Activated naive CD4-positive, alpha-beta T cell treated with anti-CD3 and anti-CD28 coated beads for 36 hours (primary cell): ENCODE results near the gene IFNA6. TPM values are rescaled to one million over a fixed set of nuclear protein-coding genes. Genes with fewer than 3 reads are reported as not detected.
A peak's percentile ranks its signal among the peaks of the same experiment; 100 is the strongest.

Experiments used
- CTCF ChIA-PET: fragments of 350-600 bp; sonication (Branson Sonifier 250); formaldehyde crosslinking; loops from one replicate; lab custom pipeline; 2021; ENCODE audit warnings: antibody characterized with exemption; lab: Charles Lee
- DNase-seq: peaks from one replicate; pipeline ENCODE4 v3.0.0-alpha.2; 2020
- H3K27ac Mint-ChIP-seq: one replicate; pipeline ENCODE4 v1.8.0; 2021; ENCODE audit warnings: mild to moderate bottlenecking, mixed read lengths
- H3K27me3 Mint-ChIP-seq: one replicate; pipeline ENCODE4 v1.8.0; 2021; ENCODE audit warnings: low read depth, mixed read lengths
- H3K36me3 Mint-ChIP-seq: one replicate; pipeline ENCODE4 v1.8.0; 2021; ENCODE audit warnings: low read depth, mixed read lengths
- H3K4me1 Mint-ChIP-seq: one replicate; pipeline ENCODE4 v1.8.0; 2021; ENCODE audit warnings: low read depth, mixed read lengths
- H3K4me3 Mint-ChIP-seq: one replicate; pipeline ENCODE4 v1.8.0; 2021; ENCODE audit warnings: mild to moderate bottlenecking, moderate library complexity, mixed read lengths
- H3K9me3 Mint-ChIP-seq: one replicate; pipeline ENCODE4 v1.8.0; 2021; ENCODE audit warnings: mixed read lengths
- intact Hi-C: fragments of 100-400 bp; cut with micrococcal nuclease; formaldehyde crosslinking; loops from one replicate; pipeline ENCODE4 v1.15.1; 2023
- total RNA-seq, 2 experiments: library from RNA; stranded (reverse); gene quantifications; one replicate each; pipeline ENCODE4 v1.2.3, GENCODE V29; 2021

IFNA6 gene
- total RNA-seq, 2 experiments from 2014 or later, result not detected

DNA sequence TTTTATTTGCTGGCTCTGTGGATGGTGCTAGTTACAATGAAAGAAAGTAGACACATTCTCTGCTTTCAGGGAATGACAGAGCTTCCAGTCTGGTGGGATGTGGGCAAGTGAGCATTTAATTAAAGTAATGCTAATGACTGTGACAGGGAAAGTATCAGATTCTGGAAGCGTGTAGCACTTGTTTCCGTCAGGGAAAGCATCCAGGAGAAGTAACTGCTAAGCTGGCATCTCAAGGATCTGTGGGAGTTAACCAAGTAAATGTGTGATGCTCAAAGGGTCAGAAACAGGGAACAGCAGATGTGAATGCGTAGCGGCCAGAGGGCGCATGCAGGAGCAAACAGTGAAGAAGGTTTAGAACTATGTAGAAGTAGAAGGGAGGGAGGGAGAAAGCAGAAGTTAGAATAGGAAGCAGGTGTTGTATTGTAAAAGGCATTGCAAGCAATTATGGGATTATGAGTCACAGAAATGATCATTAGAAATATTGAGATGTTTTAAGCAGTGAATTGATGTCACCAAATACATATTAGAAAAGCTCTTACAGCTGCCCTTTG is 27.7 kb downstream of the IFNA6 start:
- CTCF ChIA-PET, result interaction anchor here (0.6 to 3.5 kb wide), 8 partner anchors 12 to 143 kb away, joined by 3 to 19 read pairs (median 4); no protein-coding TSS in a partner anchor
- intact Hi-C loops, result no loop called here
- H3K36me3 Mint-ChIP-seq, result peaks cover 5% of the 10 kb centered on the region
- H3K27ac Mint-ChIP-seq, result no peak overlapping the region
- DNase-seq, result no peak
- H3K27me3 Mint-ChIP-seq, result no peaks in the 10 kb centered on the region
- H3K9me3 Mint-ChIP-seq, result no peaks in the 10 kb centered on the region
- peaks cover 25% of the 10 kb centered on the region for H3K4me1 Mint-ChIP-seq
- H3K4me3 Mint-ChIP-seq, result no peak overlapping the region

GRCh38 chr9:21320465-21320864 is 30.2 kb downstream of the IFNA6 start:
- Mint-ChIP-seq H3K4me1 (peaks cover 12% of the 10 kb centered on the region), H3K27me3 (no peaks in the 10 kb centered on the region), H3K27ac (no peak overlapping the region), H3K4me3 (no peak overlapping the region), H3K9me3 (no peaks in the 10 kb centered on the region), H3K36me3 (peaks cover 5% of the 10 kb centered on the region)
- DNase-seq, result no peak
- CTCF ChIA-PET, result interaction anchor here (0.5 to 3.5 kb wide), 9 partner anchors 8 to 495 kb away, joined by 3 to 15 read pairs (median 3); no protein-coding TSS in a partner anchor
- intact Hi-C loops, result no loop called here

DNA sequence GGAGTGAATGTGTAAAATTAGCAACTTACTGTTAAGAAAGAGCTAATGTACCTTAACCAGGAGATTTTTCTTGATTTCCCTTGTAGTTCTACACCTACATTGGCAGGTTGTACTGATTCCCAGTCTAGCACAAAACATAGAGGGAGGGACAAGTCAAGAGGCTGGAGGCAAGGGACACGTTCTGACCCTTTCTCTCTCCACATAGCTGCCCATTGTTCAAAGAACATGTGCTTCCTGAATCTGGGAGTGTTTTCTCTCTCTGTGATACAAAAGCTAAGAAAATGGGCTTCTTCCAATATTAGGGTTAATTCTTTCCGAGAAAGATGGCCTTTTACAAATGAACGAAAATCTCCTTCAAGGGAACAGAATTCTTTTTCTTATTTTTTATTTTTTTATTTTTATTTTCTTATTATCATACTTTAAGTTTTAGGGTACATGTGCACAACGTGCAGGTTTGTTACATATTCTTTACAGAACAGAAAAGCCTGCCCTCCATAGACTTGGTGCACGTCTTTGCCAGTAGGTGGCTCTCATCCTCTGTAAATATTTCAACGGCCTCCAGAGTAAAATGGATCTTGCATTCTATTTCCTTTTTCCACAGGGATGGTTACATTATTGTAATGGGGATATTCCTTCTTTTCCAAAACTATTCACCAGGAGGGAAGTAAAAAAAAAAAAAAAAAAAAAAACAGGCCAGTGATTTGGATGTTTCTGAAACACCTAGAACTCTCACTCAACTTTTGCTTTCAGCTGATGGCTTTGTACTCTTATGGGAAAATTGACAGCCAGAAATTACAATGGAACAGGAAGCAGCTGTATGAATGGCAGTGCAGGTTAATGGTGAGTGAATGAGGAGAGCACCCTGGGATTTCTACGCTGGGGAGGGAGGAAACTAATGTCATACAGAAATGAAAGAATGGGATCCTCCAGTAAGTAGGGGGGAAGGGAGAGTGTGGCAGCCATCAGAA is 32.4 kb downstream of the IFNA6 start:
- peaks cover 4% of the 10 kb centered on the region for H3K4me1 Mint-ChIP-seq
- H3K36me3 Mint-ChIP-seq, result peaks cover 2% of the 10 kb centered on the region
- CTCF ChIA-PET, result interaction anchor here (0.6 to 3.5 kb wide), 26 partner anchors 8 to 892 kb away, joined by 3 to 15 read pairs (median 4); no protein-coding TSS in a partner anchor
- no peaks in the 10 kb centered on the region for H3K9me3 Mint-ChIP-seq
- H3K27me3 Mint-ChIP-seq, result no peaks in the 10 kb centered on the region
- peak; percentile 61 for DNase-seq
- no peak overlapping the region for H3K4me3 Mint-ChIP-seq
- H3K27ac Mint-ChIP-seq, result no peak overlapping the region
- intact Hi-C loops, result loop anchor here (1.0 to 5.0 kb wide), 5 partner anchors 79 to 471 kb away; no protein-coding TSS in a partner anchor

- Mint-ChIP-seq H3K36me3 (no peaks in the 10 kb centered on the region), H3K9me3 (no peaks in the 10 kb centered on the region), H3K27ac (no peak overlapping the region), H3K4me3 (no peak overlapping the region), H3K4me1 (peaks cover 4% of the 10 kb centered on the region), H3K27me3 (no peaks in the 10 kb centered on the region)
- DNase-seq, result no peak
- intact Hi-C loops, result loop anchor here (5.0 kb wide), 1 partner anchor 80 kb away; no protein-coding TSS in a partner anchor
- CTCF ChIA-PET, result interaction anchor here (0.6 to 3.5 kb wide), 8 partner anchors 10 to 621 kb away, joined by 3 to 15 read pairs (median 4); no protein-coding TSS in a partner anchor
Observed at GRCh38 chr9:21316860-21317259, 33.8 kb downstream of the IFNA6 start.

DNA sequence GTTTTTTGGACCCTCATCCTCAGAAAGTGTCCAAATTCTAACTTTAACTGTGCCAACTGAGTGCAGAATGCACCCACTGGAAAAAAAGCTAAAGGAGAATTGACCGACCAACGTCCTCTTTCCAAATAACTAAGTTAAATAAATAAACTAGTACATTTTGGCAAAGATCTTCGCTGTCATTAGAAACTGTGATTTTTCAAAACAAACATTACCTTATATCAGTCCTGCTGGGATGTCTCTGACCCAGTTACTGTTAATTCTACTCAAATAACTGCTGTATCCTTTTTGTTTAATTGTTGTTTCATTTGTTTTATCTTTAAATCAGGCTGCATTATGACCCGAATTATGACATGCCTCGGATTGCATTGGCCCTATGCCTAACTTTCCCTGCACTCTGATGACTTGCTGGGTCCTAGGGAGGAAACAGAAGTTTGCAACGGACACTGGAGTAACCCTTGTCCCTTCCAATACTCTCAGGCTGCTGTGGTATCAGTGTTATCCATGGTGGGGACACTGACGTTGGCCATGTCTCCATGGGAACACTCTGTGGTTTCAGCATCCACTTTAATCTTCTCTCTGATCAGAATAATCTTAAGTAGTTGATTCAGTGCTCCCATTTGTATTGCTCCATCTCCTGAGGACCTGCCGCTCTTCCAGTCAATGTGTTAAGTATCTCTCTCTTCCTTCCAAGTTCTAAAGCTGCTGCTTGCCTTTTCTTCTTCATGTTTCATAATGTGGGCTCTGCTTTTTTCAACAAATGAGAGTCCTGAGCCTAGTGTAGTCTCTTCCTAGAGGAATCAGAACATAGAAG is 34.5 kb downstream of the IFNA6 start:
- CTCF ChIA-PET, result interaction anchor here (0.6 to 2.3 kb wide), 8 partner anchors 10 to 621 kb away, joined by 3 to 7 read pairs (median 5); no protein-coding TSS in a partner anchor
- peaks cover 4% of the 10 kb centered on the region for H3K4me1 Mint-ChIP-seq
- DNase-seq, result no peak
- no peak overlapping the region for H3K4me3 Mint-ChIP-seq
- no peak overlapping the region for H3K27ac Mint-ChIP-seq
- H3K36me3 Mint-ChIP-seq, result no peaks in the 10 kb centered on the region
- no peaks in the 10 kb centered on the region for H3K27me3 Mint-ChIP-seq
- intact Hi-C loops, result loop anchor here (5.0 kb wide), 1 partner anchor 79 kb away; no protein-coding TSS in a partner anchor
- H3K9me3 Mint-ChIP-seq, result no peaks in the 10 kb centered on the region

DNA sequence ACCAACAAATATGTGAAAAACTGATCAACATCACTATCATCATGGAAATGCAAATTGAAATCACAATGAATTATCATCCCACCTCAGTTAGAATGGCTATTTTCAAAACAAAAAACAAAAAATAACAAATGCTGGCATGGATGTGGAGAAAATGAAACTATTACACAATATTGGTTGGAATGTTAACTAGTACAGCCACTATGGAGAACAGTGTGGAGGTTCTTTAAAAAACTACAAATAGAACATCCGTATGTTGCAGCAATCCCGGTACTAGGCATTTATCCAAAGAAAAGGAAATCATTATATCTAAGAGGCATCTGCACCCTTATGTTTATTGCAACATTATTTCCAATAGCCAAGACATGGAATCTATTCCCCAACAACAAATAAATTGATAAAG is 36.5 kb downstream of the IFNA6 start:
- no peak overlapping the region for H3K27ac Mint-ChIP-seq
- intact Hi-C loops, result no loop called here
- H3K9me3 Mint-ChIP-seq, result no peaks in the 10 kb centered on the region
- no peaks in the 10 kb centered on the region for H3K27me3 Mint-ChIP-seq
- CTCF ChIA-PET, result interaction anchor here (0.8 to 2.1 kb wide), 4 partner anchors 9 to 120 kb away, joined by 3 to 7 read pairs (median 4); partner anchors contain the start of gene IFNA5
- no peaks in the 10 kb centered on the region for H3K36me3 Mint-ChIP-seq
- DNase-seq, result no peak
- peaks cover 4% of the 10 kb centered on the region for H3K4me1 Mint-ChIP-seq
- H3K4me3 Mint-ChIP-seq, result no peak overlapping the region

DNA sequence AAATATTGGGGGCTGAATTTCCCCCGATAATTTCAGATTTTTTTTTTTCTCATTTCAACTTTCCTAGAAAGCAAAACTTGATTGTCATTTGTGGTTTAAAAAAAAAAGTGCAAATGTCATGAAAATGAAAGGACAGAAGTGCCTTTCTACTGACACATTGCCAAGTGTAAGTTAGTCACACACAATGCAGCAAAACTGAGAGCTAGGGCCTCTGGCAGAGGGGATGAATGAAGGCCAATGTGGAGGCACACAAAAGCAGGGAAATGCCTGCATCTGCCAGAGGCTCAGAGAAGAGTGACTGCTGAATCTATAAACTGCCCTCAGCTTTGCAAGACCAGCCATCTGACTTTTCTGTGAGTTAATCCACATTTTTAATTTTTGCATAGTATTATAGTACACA is 38.8 kb downstream of the IFNA6 start:
- intact Hi-C loops, result no loop called here
- Mint-ChIP-seq H3K27me3 (peaks cover 3% of the 10 kb centered on the region), H3K9me3 (no peaks in the 10 kb centered on the region), H3K4me3 (no peak overlapping the region), H3K36me3 (no peaks in the 10 kb centered on the region), H3K27ac (no peak overlapping the region), H3K4me1 (no peaks in the 10 kb centered on the region)
- no peak for DNase-seq
- CTCF ChIA-PET, result interaction anchor here (1.3 kb wide), 2 partner anchors 77 to 84 kb away, joined by 5 to 6 read pairs; no protein-coding TSS in a partner anchor

DNA sequence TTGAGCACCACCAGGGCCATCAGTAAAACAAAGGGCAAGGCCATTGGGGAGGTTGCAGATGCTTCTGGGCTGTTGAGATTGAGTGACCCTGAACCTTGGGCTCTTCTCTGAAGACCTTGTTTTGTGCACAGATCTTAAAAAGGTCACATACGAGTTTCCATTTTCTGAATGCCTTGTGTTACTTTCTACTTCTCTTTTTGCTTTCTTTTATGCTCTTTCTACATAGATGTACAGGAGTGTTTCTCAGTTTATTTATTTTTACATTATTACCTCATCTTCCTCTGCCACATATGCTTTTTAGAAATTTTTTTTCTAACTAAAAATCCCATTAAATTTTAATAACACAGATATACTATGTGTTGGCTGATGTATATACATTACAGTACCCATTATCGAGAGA is 45.5 kb downstream of the IFNA6 start, which contains the start of gene IFNA5:
Gene IFNA5 (minus strand): TSS at position 101 of the 400 bp plus-strand sequence. CDS start 57 bp downstream, at position 44.
- peaks cover 26% of the 10 kb centered on the region for H3K27me3 Mint-ChIP-seq
- intact Hi-C loops, result no loop called here
- H3K4me3 Mint-ChIP-seq, result no peak within 1 kb of the TSS
- DNase-seq, result no peak
- H3K4me1 Mint-ChIP-seq, result no peaks in the 10 kb centered on the region
- CTCF ChIA-PET, result interaction anchor here (0.7 kb wide), 1 partner anchor 9 kb away, joined by 3 read pairs; no protein-coding TSS in a partner anchor
- no peaks in the 10 kb centered on the region for H3K36me3 Mint-ChIP-seq
- no peak within 1 kb of the TSS for H3K27ac Mint-ChIP-seq
- H3K9me3 Mint-ChIP-seq, result no peaks in the 10 kb centered on the region

Other genes starting within 250 kb of the IFNA6 start
- gene IFNW1, start 209.1 kb downstream of the IFNA6 start, total RNA-seq, result not detected
- not detected for gene IFNA21, start 184.2 kb downstream of the IFNA6 start, total RNA-seq
- not detected for gene IFNA4, start 163.3 kb downstream of the IFNA6 start, total RNA-seq
- not detected for gene IFNA7, start 148.7 kb downstream of the IFNA6 start, total RNA-seq
- not detected for gene IFNA10, start 143.7 kb downstream of the IFNA6 start, total RNA-seq
- gene IFNA16, start 133.6 kb downstream of the IFNA6 start, total RNA-seq, result not detected
- not detected for gene IFNA17, start 122.7 kb downstream of the IFNA6 start, total RNA-seq
- gene IFNA14, start 110.9 kb downstream of the IFNA6 start, total RNA-seq, result not detected
- gene IFNA5, start 45.6 kb downstream of the IFNA6 start, total RNA-seq, result not detected
- 10 to 100 TPM; 17.5 to 18.3 TPM for gene KLHL9, start 15.5 kb downstream of the IFNA6 start, total RNA-seq
- not detected for gene IFNA13, start 17.2 kb upstream of the IFNA6 start, total RNA-seq
- not detected for gene IFNA2, start 34.5 kb upstream of the IFNA6 start, total RNA-seq
- gene IFNA8, start 58.2 kb upstream of the IFNA6 start, total RNA-seq, result not detected
- gene IFNA1, start 89.6 kb upstream of the IFNA6 start, total RNA-seq, result not detected
- gene IFNE, start 131.4 kb upstream of the IFNA6 start, total RNA-seq, result not detected